ENCODE results near the gene NFKB1.
"Not testable (repeated sequence)": the region's sequence is repeated elsewhere in the genome, so short reads cannot be mapped to it uniquely, and the experiment has no call there.

Gene NFKB1

DNA sequence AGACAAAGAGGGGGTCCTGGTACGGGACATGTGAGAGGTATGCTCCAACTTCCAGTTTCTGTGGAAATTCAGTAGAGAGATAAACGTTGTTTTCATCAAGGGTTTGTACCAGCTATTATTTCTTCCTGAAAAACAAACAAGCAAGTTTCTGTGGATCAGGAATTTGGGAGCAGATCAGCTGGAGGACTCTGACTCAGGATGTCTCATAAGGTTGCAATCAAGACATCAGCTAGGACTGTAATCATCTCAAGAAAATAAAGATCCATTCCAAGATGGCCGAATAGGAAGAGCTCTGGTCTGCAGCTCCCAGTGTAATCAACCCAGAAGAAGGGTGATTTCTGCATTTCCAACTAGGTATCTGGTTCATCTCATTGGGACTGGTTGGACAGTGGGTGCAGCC lies 23.5 kb upstream of the NFKB1 start:
- ChIA-PET CTCF (no interaction called here), POLR2A (no interaction called here)
- DNase-seq (ENCODE audit: extremely low spot score): no peak
- TF ChIP-seq HDGF (IDR thresholded peaks at IDR 0.05; ENCODE audit: borderline replicate concordance) (no peak), LEF1 (IDR thresholded peaks at IDR 0.05; ENCODE audit: borderline replicate concordance) (no peak), ZNF384 (IDR thresholded peaks at IDR 0.05) (no peak), FOXA1 (IDR thresholded peaks at IDR 0.05) (no peak), FOXK2 (IDR thresholded peaks at IDR 0.05) (no peak), SP1 (IDR thresholded peaks at IDR 0.05) (no peak)
- TF ChIP-seq, protein P1, sequence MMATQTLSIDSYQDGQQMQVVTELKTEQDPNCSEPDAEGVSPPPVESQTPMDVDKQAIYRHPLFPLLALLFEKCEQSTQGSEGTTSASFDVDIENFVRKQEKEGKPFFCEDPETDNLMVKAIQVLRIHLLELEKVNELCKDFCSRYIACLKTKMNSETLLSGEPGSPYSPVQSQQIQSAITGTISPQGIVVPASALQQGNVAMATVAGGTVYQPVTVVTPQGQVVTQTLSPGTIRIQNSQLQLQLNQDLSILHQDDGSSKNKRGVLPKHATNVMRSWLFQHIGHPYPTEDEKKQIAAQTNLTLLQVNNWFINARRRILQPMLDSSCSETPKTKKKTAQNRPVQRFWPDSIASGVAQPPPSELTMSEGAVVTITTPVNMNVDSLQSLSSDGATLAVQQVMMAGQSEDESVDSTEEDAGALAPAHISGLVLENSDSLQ (IDR thresholded peaks at IDR 0.05): no peak

DNA sequence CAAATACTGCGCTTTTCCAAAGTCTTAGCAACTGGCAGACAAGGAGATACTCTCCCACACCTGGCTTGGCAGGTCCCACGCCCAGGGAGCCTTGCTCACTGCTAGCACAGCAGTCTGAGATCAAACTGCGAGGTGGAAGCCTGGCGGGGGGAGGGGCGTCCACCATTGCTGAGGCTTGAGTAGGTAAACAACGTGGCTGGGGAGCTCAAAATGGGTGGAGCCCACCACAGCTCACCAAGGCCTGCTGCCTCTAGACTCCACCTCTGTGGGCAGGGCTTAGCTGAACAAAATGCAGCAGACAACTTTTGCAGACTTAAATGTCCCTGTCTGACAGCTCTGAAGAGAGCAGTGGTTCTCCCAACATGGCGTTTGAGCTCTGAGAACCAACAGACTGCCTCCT lies 23.0 kb upstream of the NFKB1 start:
- ChIA-PET POLR2A (no interaction called here), CTCF (no interaction called here)
- DNase-seq (ENCODE audit: extremely low spot score): no peak
- TF ChIP-seq SP1 (IDR thresholded peaks at IDR 0.05) (no peak), TARDBP (IDR thresholded peaks at IDR 0.05) (no peak), BHLHE40 (IDR thresholded peaks at IDR 0.05; ENCODE audit: borderline replicate concordance) (no peak), FOXA1 (IDR thresholded peaks at IDR 0.05) (no peak), FOXK2 (IDR thresholded peaks at IDR 0.05) (no peak), CTBP1 (IDR thresholded peaks at IDR 0.05; ENCODE audit: borderline replicate concordance) (no peak), HDGF (IDR thresholded peaks at IDR 0.05; ENCODE audit: borderline replicate concordance) (no peak)

DNA sequence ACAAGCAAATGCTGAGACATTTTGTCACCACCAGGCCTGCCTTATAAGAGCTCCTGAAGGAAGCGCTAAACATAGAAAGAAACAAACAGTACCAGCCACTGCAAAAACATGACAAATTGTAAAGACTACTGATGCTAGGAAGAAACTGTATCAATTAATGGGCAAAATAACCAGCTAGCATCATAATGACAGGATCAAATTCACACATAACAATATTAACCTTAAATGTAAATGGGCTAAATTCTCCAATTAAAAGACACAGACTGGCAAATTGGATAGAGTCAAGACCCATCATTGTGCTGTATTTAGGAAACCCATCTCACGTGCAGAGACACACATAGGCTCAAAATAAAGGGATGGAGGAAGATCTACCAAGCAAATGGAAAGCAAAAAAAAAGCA lies 21.3 kb upstream of the NFKB1 start:
- POLR2A ChIA-PET; CTCF ChIA-PET; DNase-seq (ENCODE audit: extremely low spot score): not testable (repeated sequence)

DNA sequence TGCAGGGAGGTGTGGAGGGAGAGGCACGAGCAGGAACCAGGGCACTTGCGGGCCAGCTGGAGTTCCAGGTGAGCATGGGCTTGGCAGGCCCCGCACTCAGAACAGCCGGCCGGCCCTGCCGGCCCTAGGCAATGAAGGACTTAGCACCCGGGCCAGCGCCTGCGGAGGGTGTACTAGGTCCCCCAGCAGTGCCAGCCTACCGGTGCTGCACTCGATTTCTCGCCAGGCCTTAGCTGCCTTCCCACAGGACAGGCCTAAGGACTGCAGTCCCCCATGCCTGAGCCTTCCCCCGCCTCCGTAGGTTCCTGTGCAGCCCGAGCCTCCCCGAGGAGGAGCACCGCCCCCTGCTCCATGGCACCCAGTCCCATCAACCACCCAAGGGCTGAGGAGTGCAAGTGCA lies 18.0 kb upstream of the NFKB1 start:
- ChIA-PET POLR2A (no interaction called here), CTCF (no interaction called here)
- no peak for TF ChIP-seq L3MBTL2 (conservative IDR thresholded peaks at IDR 0.05)
- TF ChIP-seq LEF1 (IDR thresholded peaks at IDR 0.05; ENCODE audit: borderline replicate concordance): no peak
- no peak for TF ChIP-seq SUZ12 (IDR thresholded peaks at IDR 0.05)
- no peak for TF ChIP-seq SP1 (IDR thresholded peaks at IDR 0.05)
- TF ChIP-seq BHLHE40 (IDR thresholded peaks at IDR 0.05; ENCODE audit: borderline replicate concordance): no peak
- TF ChIP-seq TARDBP (IDR thresholded peaks at IDR 0.05): no peak
- no peak for TF ChIP-seq ZNF384 (IDR thresholded peaks at IDR 0.05)
- no peak for TF ChIP-seq HDGF (IDR thresholded peaks at IDR 0.05; ENCODE audit: borderline replicate concordance)
- TF ChIP-seq FOXA1 (IDR thresholded peaks at IDR 0.05): no peak
- TF ChIP-seq FOXM1 (IDR thresholded peaks at IDR 0.05; ENCODE audit: borderline replicate concordance): no peak
- TF ChIP-seq ELF4 (IDR thresholded peaks at IDR 0.05): no peak
- no peak for TF ChIP-seq FOXK2 (IDR thresholded peaks at IDR 0.05)
- TF ChIP-seq, protein P1 (IDR thresholded peaks at IDR 0.05): no peak
- TF ChIP-seq CTBP1 (IDR thresholded peaks at IDR 0.05; ENCODE audit: borderline replicate concordance): no peak
- no peak for TF ChIP-seq ARNT (IDR thresholded peaks at IDR 0.05)
- TF ChIP-seq NFRKB (IDR thresholded peaks at IDR 0.05): no peak
- no peak for DNase-seq (ENCODE audit: extremely low spot score)

DNA sequence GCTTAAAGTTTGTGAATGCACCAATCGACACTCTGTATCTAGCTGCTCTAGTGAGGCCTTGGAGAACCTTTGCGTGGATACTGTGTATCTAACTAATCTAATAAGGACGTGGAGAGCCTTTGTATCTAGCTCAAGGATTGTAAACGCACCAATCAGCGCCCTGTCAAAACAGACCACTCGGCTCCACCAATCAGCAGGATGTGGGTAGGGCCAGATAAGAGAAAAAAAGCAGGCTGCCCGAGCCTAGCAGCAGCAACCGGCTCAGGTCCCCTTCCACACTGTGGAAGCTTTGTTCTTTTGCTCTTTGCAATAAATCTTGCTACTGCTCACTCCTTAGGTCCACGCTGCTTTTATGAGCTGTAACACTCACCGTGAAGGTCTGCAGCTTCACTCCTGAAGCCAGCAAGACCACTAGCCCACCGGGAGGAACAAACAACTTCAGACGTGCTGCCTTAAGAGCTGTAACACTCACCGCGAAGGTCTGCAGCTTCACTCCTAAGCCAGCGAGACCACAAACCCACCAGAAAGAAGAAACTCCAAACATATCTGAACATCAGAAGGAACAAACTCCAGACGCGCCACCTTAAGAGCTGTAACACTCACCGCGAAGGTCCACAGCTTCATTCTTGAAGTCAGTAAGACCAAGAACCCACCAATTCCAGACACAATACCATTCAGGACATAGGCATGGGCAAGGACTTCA lies 17.0 kb upstream of the NFKB1 start:
- DNase-seq (ENCODE audit: extremely low spot score); CTCF ChIA-PET; POLR2A ChIA-PET: not testable (repeated sequence)

DNA sequence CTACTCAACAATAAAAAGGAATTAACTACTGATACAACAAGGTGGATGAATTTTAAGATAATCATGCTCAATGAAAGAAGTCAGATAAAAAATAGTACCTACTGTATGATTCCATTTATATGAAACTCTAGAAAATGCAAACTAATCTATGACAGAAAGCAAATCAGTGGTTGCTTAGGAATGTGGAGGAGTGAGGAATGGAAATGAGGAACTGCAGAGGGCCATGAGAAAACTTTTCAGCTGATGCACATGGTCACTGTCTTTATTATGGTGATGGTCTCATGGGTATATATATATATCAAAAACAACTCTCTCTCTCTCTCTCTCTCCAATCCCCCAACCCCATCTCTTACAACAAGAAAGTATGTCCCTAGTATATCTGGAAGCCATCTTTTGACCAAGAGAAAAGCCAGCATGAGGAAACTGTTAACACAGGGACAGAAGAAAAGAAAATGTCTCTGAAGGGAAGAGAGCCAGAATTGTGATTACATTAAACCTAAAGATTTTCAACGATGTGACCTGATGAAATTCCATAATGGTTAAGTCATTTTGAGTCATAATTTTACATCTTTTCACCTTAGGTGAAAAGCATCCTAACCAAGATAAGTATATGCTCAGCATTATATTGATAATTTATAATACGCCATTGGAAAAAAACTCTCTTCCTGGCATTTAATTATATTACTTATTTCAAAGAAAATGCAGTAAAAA lies 8.5 kb upstream of the NFKB1 start:
- ChIA-PET CTCF (no interaction called here), POLR2A (no interaction called here)
- no peak for DNase-seq (ENCODE audit: extremely low spot score)
- no peak for TF ChIP-seq BHLHE40 (IDR thresholded peaks at IDR 0.05; ENCODE audit: borderline replicate concordance)
- TF ChIP-seq CTBP1 (IDR thresholded peaks at IDR 0.05; ENCODE audit: borderline replicate concordance): no peak
- TF ChIP-seq SP1 (IDR thresholded peaks at IDR 0.05): no peak
- TF ChIP-seq FOXA1 (IDR thresholded peaks at IDR 0.05): no peak
- TF ChIP-seq, protein P1 (IDR thresholded peaks at IDR 0.05): no peak

DNA sequence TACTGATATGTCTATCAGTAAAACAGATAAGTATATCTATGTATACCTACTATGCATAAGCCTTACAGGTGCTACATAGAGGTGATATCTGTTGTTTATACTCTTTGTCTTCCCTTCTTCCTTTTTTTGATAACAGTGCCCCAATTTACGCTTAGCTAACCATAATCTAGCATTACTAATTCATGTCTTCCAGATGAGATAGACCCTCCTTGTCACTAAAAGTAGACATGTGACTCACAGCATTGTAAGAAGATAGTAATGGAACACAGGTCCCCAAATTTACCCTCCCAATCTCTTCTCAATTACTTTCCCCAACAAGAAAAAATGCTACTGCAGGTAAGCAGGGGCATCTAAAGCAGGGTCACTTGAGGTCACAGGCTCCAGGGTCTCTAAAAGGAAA lies 7.9 kb upstream of the NFKB1 start:
- POLR2A ChIA-PET: no interaction called here
- TF ChIP-seq L3MBTL2 (conservative IDR thresholded peaks at IDR 0.05) (no peak), ARNT (IDR thresholded peaks at IDR 0.05) (no peak), SUZ12 (IDR thresholded peaks at IDR 0.05) (no peak), CTBP1 (IDR thresholded peaks at IDR 0.05; ENCODE audit: borderline replicate concordance) (no peak), FOXA1 (IDR thresholded peaks at IDR 0.05) (no peak), ZNF384 (IDR thresholded peaks at IDR 0.05) (no peak), SP1 (IDR thresholded peaks at IDR 0.05) (no peak), BHLHE40 (IDR thresholded peaks at IDR 0.05; ENCODE audit: borderline replicate concordance) (no peak), TARDBP (IDR thresholded peaks at IDR 0.05) (no peak), ELF4 (IDR thresholded peaks at IDR 0.05) (no peak), NFRKB (IDR thresholded peaks at IDR 0.05) (no peak), FOXK2 (IDR thresholded peaks at IDR 0.05) (no peak), FOXM1 (IDR thresholded peaks at IDR 0.05; ENCODE audit: borderline replicate concordance) (no peak), HDGF (IDR thresholded peaks at IDR 0.05; ENCODE audit: borderline replicate concordance) (no peak)
- TF ChIP-seq, protein P1 (IDR thresholded peaks at IDR 0.05): no peak
- CTCF ChIA-PET: no interaction called here
- DNase-seq (ENCODE audit: extremely low spot score): no peak
